Stomach (tissue), 4 donors: ENCODE data around the gene NELL1.

Experiments used
- EP300 ChIP-seq: sonication (generic); formaldehyde crosslinking; IDR thresholded peaks from one replicate; pipeline ENCODE4 v1.6.1; 2017; ENCODE audit warnings: antibody characterized with exemption
- POLR2A ChIP-seq, 4 donors: fragments of 450-650 bp; IDR thresholded peaks; one replicate each; pipeline ENCODE4 v1.6.1; 2016; ENCODE audit warnings: antibody characterized with exemption in 4 of 4, control low read depth in 2 of 4, mild to moderate bottlenecking in 1 of 4, moderate library complexity in 1 of 4

GRCh38 chr11:21190181-21190580, 520.8 kb downstream of the NELL1 start:
- TF ChIP-seq EP300 (no peak), POLR2A (IDR thresholded peaks at IDR 0.05) (no peak)
